Muscle layer of colon (tissue), 2 donors: ENCODE measurements around the gene PCDHA4.
"Not testable (repeated sequence)": the region's sequence is repeated elsewhere in the genome, so short reads cannot be mapped to it uniquely, and the experiment has no call there.

Source experiments
- H3K27ac ChIP-seq: one replicate; pipeline ENCODE4 v1.7.0; 2013; ENCODE audit warnings: low read depth, mild to moderate bottlenecking, low read length, moderate library complexity
- H3K27me3 ChIP-seq, 2 donors: one replicate each; pipeline ENCODE4 v1.7.0; 2013; ENCODE audit warnings: low read length in 2 of 2, mild to moderate bottlenecking in 2 of 2; ENCODE audit not compliant: insufficient read depth in 2 of 2, control insufficient read depth in 1 of 2
- H3K36me3 ChIP-seq: one replicate; pipeline ENCODE4 v1.7.0; 2013; ENCODE audit warnings: mild to moderate bottlenecking, low read length; ENCODE audit not compliant: insufficient read depth
- H3K4me1 ChIP-seq: one replicate; pipeline ENCODE4 v1.7.0; 2013; ENCODE audit warnings: mild to moderate bottlenecking, low read length; ENCODE audit not compliant: insufficient read depth
- H3K4me3 ChIP-seq, 2 donors: one replicate each; pipeline ENCODE4 v1.7.0; 2013; ENCODE audit warnings: low read length in 2 of 2, low read depth in 1 of 2, mild to moderate bottlenecking in 1 of 2, moderate library complexity in 1 of 2
- H3K9ac ChIP-seq: one replicate; pipeline ENCODE4 v1.7.0; 2013; ENCODE audit warnings: low read length
- H3K9me3 ChIP-seq: one replicate; pipeline ENCODE4 v1.7.0; 2013; ENCODE audit warnings: mild to moderate bottlenecking, low read length
- donor health status: abdominal sarcoma.
- donor health status: Adenocarcinoma of cecum.

Gene PCDHA4

GRCh38 chr5:140806834-140807775, at the start of gene PCDHA4:
Gene PCDHA4 (plus strand): TSS chr5:140807068.
- Histone ChIP-seq H3K9ac (no peak within 1 kb of the TSS), H3K9me3 (no peaks in the 10 kb centered on the region), H3K36me3 (no peaks in the 10 kb centered on the region), H3K4me1 (no peaks in the 10 kb centered on the region), H3K27ac (no peak within 1 kb of the TSS), H3K4me3 (peak within 1 kb of the TSS in 1 of 2 donors; percentile 35), H3K27me3 (no peaks in the 10 kb centered on the region)

DNA sequence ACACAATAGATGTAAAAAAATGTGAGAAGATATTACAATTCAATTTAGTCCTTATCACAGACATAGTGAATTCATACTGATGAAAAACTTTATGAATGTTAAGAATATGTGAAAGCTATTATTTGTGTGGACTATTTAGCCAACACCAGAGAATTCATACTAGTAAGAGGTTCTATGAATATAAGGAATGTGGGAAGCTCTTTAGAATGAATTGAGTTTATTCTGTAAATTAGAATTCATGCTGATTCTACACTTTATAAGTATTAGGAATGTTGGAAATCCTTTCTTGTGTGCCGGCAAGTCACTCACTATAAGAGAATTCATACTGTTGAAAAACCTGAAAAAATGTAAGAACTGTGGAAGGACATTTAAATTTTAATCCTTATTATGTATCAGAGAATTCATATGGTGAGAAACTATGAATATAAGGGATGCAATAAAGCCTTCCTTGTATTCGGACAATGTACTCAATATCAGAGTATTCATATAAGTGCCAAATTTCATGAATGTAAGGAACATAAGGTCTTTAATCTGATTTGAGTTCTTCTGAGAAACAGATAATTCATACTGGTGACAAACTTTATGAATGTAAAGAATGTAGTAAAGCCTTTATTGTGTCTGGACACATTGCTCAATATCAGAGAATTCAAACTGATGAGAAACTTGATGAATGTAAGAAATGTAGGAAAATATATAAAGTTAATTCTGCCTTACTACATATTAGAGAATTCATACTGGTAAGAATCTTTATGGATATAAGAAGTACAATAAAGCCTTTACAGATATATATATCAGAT, 42.5 kb upstream of the PCDHA4 start:
- H3K4me3 ChIP-seq = no peak overlapping the region
- H3K4me1 ChIP-seq = no peaks in the 10 kb centered on the region
- H3K9ac ChIP-seq = no peak overlapping the region
- H3K36me3 ChIP-seq = no peaks in the 10 kb centered on the region
- H3K27ac ChIP-seq = no peak overlapping the region
- H3K27me3 ChIP-seq = no peaks in the 10 kb centered on the region
- peaks cover 29% of the 10 kb centered on the region for H3K9me3 ChIP-seq

- no peaks in the 10 kb centered on the region for H3K4me1 ChIP-seq
- no peaks in the 10 kb centered on the region for H3K36me3 ChIP-seq
- H3K27me3 ChIP-seq = no peaks in the 10 kb centered on the region
- peaks cover 25% of the 10 kb centered on the region for H3K9me3 ChIP-seq
- no peak overlapping the region for H3K4me3 ChIP-seq
- H3K27ac ChIP-seq = no peak overlapping the region
- H3K9ac ChIP-seq = no peak overlapping the region
These were observed 39.4 kb upstream of the PCDHA4 start for GRCh38 chr5:140767444-140767843.

GRCh38 chr5:140780512-140780911, 26.4 kb upstream of the PCDHA4 start:
- Histone ChIP-seq H3K27me3 (no peaks in the 10 kb centered on the region), H3K4me1 (no peaks in the 10 kb centered on the region), H3K4me3 (no peak overlapping the region), H3K36me3 (no peaks in the 10 kb centered on the region), H3K9me3 (peaks cover 5% of the 10 kb centered on the region), H3K27ac (no peak overlapping the region), H3K9ac (no peak overlapping the region)

GRCh38 chr5:140785905-140786686, 20.8 kb upstream of the PCDHA4 start, which contains the start of gene PCDHA1:
Gene PCDHA1 (plus strand): TSS chr5:140786140.
- Histone ChIP-seq H3K27ac (no peak within 1 kb of the TSS), H3K27me3 (no peaks in the 10 kb centered on the region), H3K36me3 (no peaks in the 10 kb centered on the region), H3K4me1 (no peaks in the 10 kb centered on the region), H3K9me3 (peaks cover 15% of the 10 kb centered on the region), H3K9ac (no peak within 1 kb of the TSS), H3K4me3 (no peak within 1 kb of the TSS)

DNA sequence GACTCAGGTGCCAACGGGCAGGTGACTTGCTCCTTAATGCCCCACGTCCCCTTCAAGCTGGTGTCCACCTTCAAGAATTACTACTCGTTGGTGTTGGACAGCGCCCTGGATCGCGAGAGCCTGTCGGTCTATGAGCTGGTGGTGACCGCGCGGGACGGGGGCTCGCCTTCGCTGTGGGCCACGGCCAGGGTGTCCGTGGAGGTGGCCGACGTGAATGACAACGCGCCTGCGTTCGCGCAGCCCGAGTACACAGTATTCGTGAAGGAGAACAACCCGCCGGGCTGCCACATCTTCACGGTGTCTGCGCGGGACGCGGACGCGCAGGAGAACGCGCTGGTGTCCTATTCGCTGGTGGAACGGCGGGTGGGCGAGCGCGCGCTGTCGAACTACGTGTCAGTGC, 19.4 kb upstream of the PCDHA4 start:
- H3K4me3 ChIP-seq, H3K9ac ChIP-seq, H3K27ac ChIP-seq, H3K9me3 ChIP-seq, H3K4me1 ChIP-seq, H3K36me3 ChIP-seq, H3K27me3 ChIP-seq: not testable (repeated sequence)

DNA sequence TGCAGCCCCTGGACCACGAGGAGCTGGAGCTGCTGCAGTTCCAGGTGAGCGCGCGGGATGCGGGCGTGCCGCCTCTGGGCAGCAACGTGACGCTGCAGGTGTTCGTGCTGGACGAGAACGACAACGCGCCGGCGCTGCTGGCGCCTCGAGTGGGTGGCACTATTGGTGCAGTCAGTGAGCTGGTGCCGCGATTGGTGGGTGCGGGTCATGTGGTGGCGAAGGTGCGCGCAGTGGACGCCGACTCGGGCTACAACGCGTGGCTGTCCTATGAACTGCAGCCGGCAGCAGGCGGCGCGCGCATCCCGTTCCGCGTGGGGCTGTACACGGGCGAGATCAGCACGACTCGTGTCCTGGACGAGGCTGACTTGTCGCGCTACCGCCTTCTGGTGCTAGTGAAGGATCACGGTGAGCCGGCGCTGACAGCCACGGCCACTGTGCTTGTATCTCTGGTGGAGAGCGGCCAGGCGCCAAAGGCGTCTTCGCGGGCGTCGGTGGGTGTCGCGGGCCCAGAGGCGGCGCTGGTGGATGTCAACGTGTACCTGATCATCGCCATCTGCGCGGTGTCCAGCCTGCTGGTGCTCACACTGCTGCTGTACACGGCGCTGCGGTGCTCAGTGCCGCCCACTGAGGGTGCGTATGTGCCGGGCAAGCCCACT, 18.9 kb upstream of the PCDHA4 start:
- not testable (repeated sequence) for H3K4me1 ChIP-seq, H3K27me3 ChIP-seq, H3K27ac ChIP-seq, H3K9ac ChIP-seq, H3K36me3 ChIP-seq, H3K9me3 ChIP-seq, H3K4me3 ChIP-seq

DNA sequence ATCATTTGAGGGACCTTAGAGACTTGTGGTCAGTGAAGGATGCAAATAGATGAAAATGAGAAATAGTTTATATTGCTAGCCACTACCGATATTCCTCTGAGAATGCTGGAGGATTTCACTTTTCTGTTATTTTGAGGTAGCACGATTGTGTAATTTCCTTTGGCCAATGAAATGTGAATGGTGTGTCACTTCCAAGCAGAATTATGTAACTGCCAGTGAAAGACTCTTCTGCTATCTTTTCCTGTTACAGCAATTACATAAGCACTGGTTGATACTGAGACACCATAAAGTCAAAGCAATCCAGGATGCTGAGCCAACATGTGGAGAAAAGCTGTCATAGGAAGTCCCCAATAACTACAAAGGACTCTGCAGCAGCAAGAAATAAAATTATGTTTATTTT, 15.8 kb upstream of the PCDHA4 start:
- Histone ChIP-seq H3K4me3 (no peak overlapping the region), H3K4me1 (no peaks in the 10 kb centered on the region), H3K27me3 (no peaks in the 10 kb centered on the region), H3K27ac (no peak overlapping the region), H3K9me3 (peaks cover 18% of the 10 kb centered on the region), H3K9ac (no peak overlapping the region), H3K36me3 (no peaks in the 10 kb centered on the region)

GRCh38 chr5:140794595-140795258, 12.1 kb upstream of the PCDHA4 start, which contains the start of gene PCDHA2:
Gene PCDHA2 (plus strand): TSS chr5:140794852.
- no peaks in the 10 kb centered on the region for H3K27me3 ChIP-seq
- no peak within 1 kb of the TSS for H3K27ac ChIP-seq
- H3K9ac ChIP-seq = no peak within 1 kb of the TSS
- H3K9me3 ChIP-seq = peaks cover 8% of the 10 kb centered on the region
- H3K36me3 ChIP-seq = no peaks in the 10 kb centered on the region
- H3K4me1 ChIP-seq = no peaks in the 10 kb centered on the region
- H3K4me3 ChIP-seq = no peak within 1 kb of the TSS

- Histone ChIP-seq H3K4me1 (no peaks in the 10 kb centered on the region), H3K9me3 (peaks cover 8% of the 10 kb centered on the region), H3K4me3 (no peak overlapping the region), H3K36me3 (no peaks in the 10 kb centered on the region), H3K27me3 (no peaks in the 10 kb centered on the region), H3K27ac (no peak overlapping the region), H3K9ac (no peak overlapping the region)
These were observed 11.6 kb upstream of the PCDHA4 start for GRCh38 chr5:140795259-140795641.
